ENCODE measurements around the gene MARK2. TPM values are rescaled to one million over a fixed set of nuclear protein-coding genes. Genes with fewer than 3 reads are reported as not detected.
A peak's percentile ranks its signal among the peaks of the same experiment; 100 is the strongest.

The MARK2 gene
- total and polyA plus RNA-seq, 2 of the 8 experiments (the other 6 are each of a cell fraction or from before 2014, with no cell fraction given): 19.3 to 58.5 TPM

DNA sequence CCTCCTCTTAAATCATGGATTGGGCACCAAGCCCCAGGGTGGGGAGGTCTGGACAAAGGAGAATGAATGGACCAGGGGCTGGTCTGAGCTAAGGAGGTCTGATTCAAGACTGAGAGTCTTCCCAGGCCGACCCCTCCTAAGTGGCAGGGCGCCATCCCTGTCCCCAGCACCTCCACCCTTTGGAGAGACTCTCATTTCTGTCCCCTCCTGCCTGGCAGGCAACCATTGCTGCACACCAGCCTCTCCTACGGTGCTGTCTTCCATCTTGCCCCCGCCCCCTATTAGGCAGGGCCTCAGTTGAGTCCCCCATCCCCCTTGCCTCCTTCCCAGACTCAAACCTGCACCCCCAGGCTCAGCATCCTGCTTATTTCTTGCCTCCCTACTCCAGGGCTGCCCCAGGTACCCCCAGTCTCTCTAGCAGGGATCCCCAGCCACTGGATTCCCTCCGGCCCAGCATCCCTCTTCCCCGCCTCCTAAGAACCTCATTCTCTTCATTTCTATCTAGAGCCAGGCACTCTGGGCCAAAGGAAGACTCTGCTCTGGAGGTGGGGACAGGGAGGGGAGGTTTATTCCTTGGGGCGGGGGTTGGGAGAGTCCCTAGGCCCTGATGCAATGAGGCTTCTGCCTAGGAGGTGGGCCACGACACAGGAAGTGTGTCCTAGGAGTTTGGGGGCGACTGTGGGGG, 79.7 kb downstream of the MARK2 start:
- FAIRE-seq: no peak
- Histone ChIP-seq H2BK15ac (ENCODE audit: low read length) (peak overlapping the region; percentile 81; the same call in 1 of the 2 replicates), H2BK12ac (ENCODE audit: low read depth, low read length) (peak overlapping the region; percentile 95), H3K56ac (replicated peaks; ENCODE audit: insufficient read length, low read depth, low read length) (peak overlapping the region; percentile 78), H3K9me3 (ENCODE audit: insufficient read depth in 2 of 2, low read depth in 1 of 2, low read length in 1 of 2) (no peaks in the 10 kb centered on the region), H2BK5ac (ENCODE audit: low read depth, low read length) (peak overlapping the region; percentile 99), H3K23me2 (ENCODE audit: low read depth, low read length) (peaks cover 31% of the 10 kb centered on the region), H2BK20ac (ENCODE audit: low read length) (peak overlapping the region; percentile 86; the same call in 1 of the 2 replicates), H3K4me3 (ENCODE audit: extremely low read depth in 1 of 4, insufficient read depth in 2 of 4, low read depth in 3 of 4, low read length in 4 of 4) (peak overlapping the region; percentile 57 to 86 (median 64)), H4K20me1 (replicated peaks in 1 of 2; ENCODE audit: control insufficient read depth in 1 of 2, insufficient read depth in 2 of 2, low read length in 2 of 2) (peaks cover 12 to 15% of the 10 kb centered on the region in 2 experiments), H3K27ac (ENCODE audit: low read depth, low read length) (peak overlapping the region; percentile 95), H3K4ac (replicated peaks; ENCODE audit: insufficient read length, low read depth, low read length) (peak overlapping the region; percentile 96), H3K9ac (replicated peaks in 1 of 4; ENCODE audit: extremely low read depth in 1 of 4, low read depth in 3 of 4, low read length in 3 of 4) (peak overlapping the region; percentile 68 to 88 (median 82)), H3K23ac (ENCODE audit: insufficient read length) (no peak overlapping the region), H3K18ac (ENCODE audit: extremely low read depth, low read length) (peak overlapping the region; percentile 100), H3K4me2 (ENCODE audit: insufficient read depth in 1 of 2, low read depth in 2 of 2, low read length in 2 of 2) (peak overlapping the region; percentile 89 to 97), H2AK5ac (ENCODE audit: low read depth, low read length) (peak overlapping the region; percentile 79), H3K79me1 (ENCODE audit: low read depth, low read length) (peaks cover 9% of the 10 kb centered on the region), H3K79me2 (ENCODE audit: control insufficient read depth in 1 of 2, insufficient read depth in 2 of 2, low read length in 2 of 2) (peaks cover 3 to 28% of the 10 kb centered on the region in 2 experiments; a peak in 3 of 4 replicates), H3K36me3 (ENCODE audit: control insufficient read depth in 2 of 4, insufficient read depth in 4 of 4, low read length in 3 of 4) (peaks cover 9 to 17% (median 15%) of the 10 kb centered on the region in 4 experiments; a peak in 5 of 8 replicates), H4K91ac (replicated peaks; ENCODE audit: insufficient read length, low read length) (peak overlapping the region; percentile 90), H3K27me3 (replicated peaks in 1 of 4; ENCODE audit: control insufficient read depth in 3 of 4, extremely low read depth in 1 of 4, insufficient read depth in 3 of 4, low read length in 3 of 4) (peaks cover 0 to 5% (median 0%) of the 10 kb centered on the region in 4 experiments; a peak in 2 of 7 replicates), H2BK120ac (replicated peaks; ENCODE audit: low read depth, low read length) (peak overlapping the region; percentile 80), H2AFZ (ENCODE audit: low read length) (no peak overlapping the region), H4K8ac (ENCODE audit: extremely low read depth, insufficient read depth, low read length) (peak overlapping the region; percentile 97; the same call in 1 of the 2 replicates), H4K5ac (ENCODE audit: insufficient read length, low read depth, low read length) (peak overlapping the region; percentile 94), H3K14ac (ENCODE audit: insufficient read length) (peak overlapping the region; percentile 11), H3K4me1 (replicated peaks in 1 of 4; ENCODE audit: control insufficient read depth in 3 of 4, insufficient read depth in 4 of 4, low read length in 3 of 4) (peaks cover 2 to 37% (median 31%) of the 10 kb centered on the region in 4 experiments)
- ChIA-PET CTCF (ENCODE audit: partially characterized antibody) (interaction anchor here (0.9 to 9.3 kb wide), 7 partner anchors 10 to 88 kb away, joined by 3 to 129 read pairs (median 7); partner anchors contain the start of genes MARK2 and NAA40), POLR2A (ENCODE audit: partially characterized antibody) (interaction anchor here (0.8 to 10.7 kb wide), 18 partner anchors 8 to 1583 kb away, joined by 3 to 173 read pairs (median 10); partner anchors contain the start of genes MARK2, NAA40 and ZFTA)
- WGBS, 2 experiments (ENCODE audit: extremely low coverage in 1 of 2, insufficient coverage in 1 of 2, insufficient read length in 1 of 2, insufficient replicate concordance in 2 of 2, low coverage in 1 of 2, low lambda C conversion rate in 2 of 2, missing lambda C conversion rate in 1 of 2): 9% methylated on average over 8 of the region's 9 CpGs; no CpG with 5 or more reads in 1 of the 2 experiments
- DNase-seq (ENCODE audit: low read depth in 1 of 2, low spot score in 2 of 2): peak in 1 of 2 experiments; percentile 89
- TF ChIP-seq CEBPB (IDR thresholded peaks at IDR 0.05; ENCODE audit: low read depth, low read length) (peak; percentile 37; the same call in 1 of the 2 replicates), RBBP5 (IDR thresholded peaks at IDR 0.05; ENCODE audit: borderline replicate concordance, low read depth, low read length) (0 out of 2 replicates have a peak, but pooled peaks have one; percentile 52), CTBP2 (IDR thresholded peaks at IDR 0.05; ENCODE audit: borderline replicate concordance, insufficient read depth, insufficient read length, low read length) (no peak), SAP30 (IDR thresholded peaks at IDR 0.05; ENCODE audit: insufficient read depth, insufficient replicate concordance, low read length) (peak; percentile 25), JUND (IDR thresholded peaks at IDR 0.05; ENCODE audit: low read length) (no peak), MAFK (IDR thresholded peaks at IDR 0.05; ENCODE audit: low read depth, low read length) (no peak), YY1 (IDR thresholded peaks at IDR 0.05; ENCODE audit: low read depth, low read length) (0 out of 2 replicates have a peak, but pooled peaks have one; percentile 27), KDM1A (IDR thresholded peaks at IDR 0.05; ENCODE audit: borderline replicate concordance, low read length) (peak; percentile 75; the same call in 1 of the 2 replicates), POLR2AphosphoS5 (IDR thresholded peaks at IDR 0.05; ENCODE audit: low read depth, low read length) (peak; percentile 17; the same call in 1 of the 2 replicates)
- TF ChIP-seq, protein P1, sequence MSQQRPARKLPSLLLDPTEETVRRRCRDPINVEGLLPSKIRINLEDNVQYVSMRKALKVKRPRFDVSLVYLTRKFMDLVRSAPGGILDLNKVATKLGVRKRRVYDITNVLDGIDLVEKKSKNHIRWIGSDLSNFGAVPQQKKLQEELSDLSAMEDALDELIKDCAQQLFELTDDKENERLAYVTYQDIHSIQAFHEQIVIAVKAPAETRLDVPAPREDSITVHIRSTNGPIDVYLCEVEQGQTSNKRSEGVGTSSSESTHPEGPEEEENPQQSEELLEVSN (IDR thresholded peaks at IDR 0.05): no peak
